HG03175 (cell line): ENCODE data around the gene PTPRQ.
"Not testable (repeated sequence)": the region's sequence is repeated elsewhere in the genome, so short reads cannot be mapped to it uniquely, and the experiment has no call there.

Experiments used
- ATAC-seq: cut with Tn5 transposase; IDR thresholded peaks from one replicate; pipeline ENCODE4 v1.9.1; 2021; ENCODE audit warnings: mild to moderate bottlenecking, moderate library complexity; ENCODE audit not compliant: unreplicated experiment

The PTPRQ gene

DNA sequence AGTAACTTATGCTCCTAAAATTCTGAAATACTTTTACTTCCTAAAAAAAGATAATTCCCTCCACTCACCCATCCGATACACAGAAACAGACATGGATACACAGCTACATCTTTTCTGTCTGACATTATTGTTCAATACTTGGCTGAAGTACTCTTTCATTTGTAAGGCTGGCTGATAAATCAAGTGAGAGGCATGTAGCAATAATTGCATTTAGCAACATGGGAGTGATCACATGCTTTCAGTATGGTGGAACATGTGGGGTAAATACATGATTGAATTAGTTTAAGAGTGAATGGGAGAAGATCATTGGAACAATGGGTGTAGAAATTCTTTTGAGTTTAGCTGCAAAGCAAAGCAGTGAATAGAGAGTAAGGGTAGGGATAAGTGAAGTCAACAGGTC lies 25.6 kb downstream of the PTPRQ start:
- ATAC-seq, result no peak

DNA sequence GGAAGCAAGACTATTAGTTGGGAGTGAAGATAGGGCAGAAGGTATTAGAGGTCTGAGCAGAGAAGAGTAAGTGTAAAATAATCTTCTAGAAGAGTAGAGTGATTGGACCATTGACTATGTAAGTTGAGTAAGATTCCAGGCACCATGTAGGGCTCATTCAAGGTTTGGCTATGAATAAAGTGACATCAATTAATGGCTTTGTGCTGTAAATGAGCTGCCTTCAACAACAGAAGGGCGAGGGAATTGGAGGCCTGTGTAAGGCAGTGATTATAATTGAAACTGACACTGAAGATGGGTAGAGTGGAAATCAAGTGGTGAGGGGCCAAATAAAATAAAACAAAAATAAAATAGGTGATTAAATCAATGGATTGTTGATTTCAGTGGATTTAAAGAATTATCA lies 26.4 kb downstream of the PTPRQ start:
- ATAC-seq, result no peak

DNA sequence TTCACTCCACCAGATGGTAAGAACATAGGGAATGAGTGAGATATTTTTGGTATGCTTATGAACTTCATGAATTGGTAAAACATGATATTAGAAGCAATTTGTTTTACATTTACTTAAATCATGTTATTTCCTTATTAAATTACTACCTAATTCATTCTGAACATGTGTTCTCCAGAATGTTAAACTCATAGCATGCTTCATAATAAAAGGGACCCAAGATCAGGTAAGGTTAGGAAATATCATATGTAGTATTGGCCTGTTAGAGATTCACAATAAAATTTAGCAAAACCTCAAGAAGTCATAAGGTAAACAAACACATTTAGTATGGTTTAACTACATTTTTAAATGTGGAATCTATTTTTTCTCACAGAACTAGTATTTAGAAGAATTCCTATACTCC lies 28.2 kb downstream of the PTPRQ start:
- no peak for ATAC-seq

DNA sequence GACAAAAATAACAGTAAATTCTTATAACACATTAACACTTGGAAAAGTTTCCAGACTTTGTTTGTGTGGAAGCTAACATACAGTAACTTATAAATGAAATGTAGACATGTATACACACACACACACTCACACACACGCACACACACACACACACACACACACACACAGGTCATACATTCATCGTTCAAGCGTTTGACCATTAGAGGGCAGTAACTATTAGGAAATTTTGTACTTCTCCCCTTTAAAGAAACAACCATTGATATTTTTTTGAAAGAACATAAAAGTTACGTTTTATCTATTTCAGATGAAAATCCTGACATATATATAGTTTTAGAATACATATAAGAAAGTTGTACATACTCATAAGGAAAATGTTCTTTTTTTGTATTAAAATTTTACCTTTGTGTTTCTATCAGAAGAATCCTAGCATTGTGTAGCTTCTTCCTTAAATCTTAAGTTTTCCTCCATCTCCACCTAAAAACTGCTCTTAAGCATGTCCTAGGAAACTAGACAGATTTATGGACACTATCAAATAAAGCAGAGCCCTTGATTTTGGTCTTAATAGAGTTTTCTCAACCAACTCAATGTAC lies 29.0 kb downstream of the PTPRQ start:
- ATAC-seq, result peak; percentile 69

DNA sequence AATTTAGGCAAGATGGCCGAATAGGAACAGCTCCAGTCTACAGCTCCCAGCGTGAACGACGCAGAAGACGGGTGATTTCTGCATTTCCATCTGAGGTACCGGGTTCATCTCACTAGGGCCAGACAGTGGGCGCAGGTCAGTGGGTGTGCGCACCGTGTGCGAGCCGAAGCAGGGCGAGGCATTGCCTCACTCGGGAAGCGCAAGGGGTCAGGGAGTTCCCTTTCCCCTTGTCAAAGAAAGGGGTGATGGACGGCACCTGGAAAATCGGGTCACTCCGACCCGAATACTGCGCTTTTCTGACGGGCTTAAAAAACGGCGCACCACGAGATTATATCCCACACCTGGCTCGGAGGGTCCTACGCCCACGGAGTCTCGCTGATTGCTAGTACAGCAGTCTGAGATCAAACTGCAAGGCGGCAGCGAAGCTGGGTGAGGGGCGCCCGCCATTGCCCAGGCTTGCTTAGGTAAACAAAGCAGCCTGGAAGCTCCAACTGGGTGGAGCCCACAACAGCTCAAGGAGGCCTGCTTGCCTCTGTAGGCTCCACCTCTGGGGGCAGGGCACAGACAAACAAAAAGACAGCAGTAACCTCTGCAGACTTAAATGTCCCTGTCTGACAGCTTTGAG lies 33.6 kb downstream of the PTPRQ start:
- ATAC-seq, result not testable (repeated sequence)

DNA sequence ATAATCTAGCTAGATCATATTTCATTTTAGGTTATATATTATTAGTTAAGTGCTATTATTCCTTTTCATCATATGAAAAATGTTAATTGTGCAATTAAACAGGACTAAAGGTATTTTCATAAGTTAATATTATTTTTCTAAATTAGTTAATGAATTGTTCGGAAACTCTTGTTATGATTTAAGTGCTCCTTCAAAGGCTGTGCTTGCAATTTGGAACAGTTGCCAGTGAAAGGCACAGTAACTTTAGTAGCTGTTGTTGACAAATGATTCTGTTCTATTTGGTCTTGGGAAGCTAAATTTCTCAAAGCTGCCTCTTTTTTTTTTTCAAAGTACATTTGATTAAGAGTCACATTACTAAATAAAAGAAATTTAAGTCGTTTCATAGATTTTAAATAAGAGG lies 40.7 kb downstream of the PTPRQ start:
- ATAC-seq, result no peak

DNA sequence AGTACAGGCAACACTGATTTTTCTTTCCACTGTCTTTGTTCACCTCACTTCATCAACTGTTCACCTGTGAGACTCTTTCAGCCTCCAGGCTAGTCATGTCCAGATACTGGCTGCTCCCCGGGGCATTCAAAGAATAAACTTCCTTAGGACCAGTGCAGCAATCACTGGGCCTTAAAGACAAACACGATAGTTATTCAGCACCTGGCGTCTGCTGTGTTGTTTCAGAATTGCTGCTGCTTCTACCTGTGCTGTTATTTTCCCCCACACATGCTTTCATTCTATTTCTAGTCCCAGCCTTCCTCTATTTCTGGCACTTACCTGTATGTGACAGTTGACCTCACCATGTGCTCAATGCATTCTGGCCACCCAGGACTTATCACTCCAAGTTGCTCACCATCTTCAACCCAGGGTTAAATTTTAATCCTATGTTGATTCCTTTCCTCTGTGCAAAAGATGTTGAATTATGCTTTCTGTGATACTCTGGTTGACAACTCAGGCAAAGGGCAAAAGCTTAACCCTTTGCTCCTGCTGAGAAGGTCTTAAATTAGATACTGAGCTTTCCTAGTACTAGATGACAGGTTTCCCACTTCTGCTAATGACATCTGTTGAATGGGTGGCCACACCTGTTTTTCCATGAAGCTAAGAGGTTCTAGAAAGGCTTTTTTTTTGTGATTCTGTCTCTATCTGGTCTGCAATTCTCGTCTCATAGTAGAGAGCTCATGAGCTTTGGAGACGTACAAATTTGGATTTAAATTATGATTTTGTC lies 41.4 kb downstream of the PTPRQ start:
- no peak for ATAC-seq

DNA sequence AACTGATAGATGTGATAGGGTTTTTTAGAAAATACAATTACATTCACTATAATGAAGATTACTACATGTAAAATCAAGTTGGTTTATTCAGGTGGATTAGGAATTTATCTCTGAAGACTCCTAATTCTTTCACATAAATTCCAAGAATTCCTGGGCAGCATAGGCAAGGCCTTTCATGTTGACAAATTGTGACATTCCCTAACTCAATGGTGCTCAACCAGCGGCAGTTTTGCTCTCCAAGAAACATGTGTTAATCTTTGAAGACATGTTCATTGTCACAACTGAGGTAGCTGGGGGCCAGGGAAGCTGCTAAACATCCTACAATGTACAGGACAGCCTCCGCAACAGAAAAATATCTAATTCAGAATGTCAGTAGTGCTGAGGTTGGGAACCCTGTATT lies 46.3 kb downstream of the PTPRQ start:
- ATAC-seq, result no peak

DNA sequence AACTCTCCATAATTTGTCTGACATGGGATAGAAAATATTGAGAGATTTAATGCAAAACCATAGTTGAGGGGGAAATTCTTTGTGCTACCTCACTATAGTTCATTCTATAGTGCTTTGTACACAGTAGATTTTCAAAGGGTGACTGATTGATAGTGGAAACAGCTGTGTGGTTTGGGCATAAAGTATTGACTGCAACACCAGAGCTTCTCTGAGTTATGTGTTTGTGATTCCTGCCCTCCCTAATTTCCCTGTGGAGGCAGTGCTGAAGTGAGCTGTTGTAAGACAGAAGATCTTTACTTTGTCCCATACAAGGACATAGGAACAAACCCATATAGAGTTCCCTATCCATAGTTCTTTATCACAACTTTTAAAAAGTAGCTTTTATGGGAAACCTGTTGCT lies 47.1 kb downstream of the PTPRQ start:
- no peak for ATAC-seq

DNA sequence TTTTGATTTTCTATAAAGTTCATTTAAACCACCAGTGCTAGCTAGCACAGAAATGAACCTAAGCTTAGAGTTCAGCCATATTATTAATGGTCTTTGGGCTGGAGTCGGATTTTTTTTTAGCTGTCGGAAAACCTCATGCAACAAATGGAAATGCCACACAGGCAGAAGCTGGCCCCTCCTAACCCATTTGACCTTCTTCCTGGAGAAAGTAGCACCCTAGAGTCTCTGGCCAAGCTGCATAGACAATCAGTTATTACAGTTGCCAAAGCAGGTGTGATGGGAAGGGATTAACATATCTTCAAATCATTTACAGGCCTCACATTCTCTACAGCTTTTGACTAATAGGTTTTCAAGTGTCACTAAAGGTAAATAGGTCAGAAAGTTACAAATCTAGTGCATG lies 49.4 kb downstream of the PTPRQ start:
- no peak for ATAC-seq

DNA sequence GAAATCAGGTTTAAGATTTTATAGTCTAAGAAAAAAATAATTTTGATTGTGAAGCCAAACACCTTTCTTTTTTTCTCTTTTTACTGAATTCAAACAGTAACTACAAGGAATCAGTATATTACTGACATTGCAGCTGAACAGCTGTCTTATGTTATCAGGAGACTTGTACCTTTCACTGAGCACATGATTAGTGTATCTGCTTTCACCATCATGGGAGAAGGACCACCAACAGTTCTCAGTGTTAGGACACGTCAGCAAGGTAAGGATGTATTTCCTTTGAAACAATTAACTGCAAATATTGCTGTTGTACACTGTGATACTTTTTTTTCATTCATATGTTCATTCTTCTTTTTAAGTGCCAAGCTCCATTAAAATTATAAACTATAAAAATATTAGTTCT lies 50.8 kb downstream of the PTPRQ start:
- ATAC-seq, result no peak

DNA sequence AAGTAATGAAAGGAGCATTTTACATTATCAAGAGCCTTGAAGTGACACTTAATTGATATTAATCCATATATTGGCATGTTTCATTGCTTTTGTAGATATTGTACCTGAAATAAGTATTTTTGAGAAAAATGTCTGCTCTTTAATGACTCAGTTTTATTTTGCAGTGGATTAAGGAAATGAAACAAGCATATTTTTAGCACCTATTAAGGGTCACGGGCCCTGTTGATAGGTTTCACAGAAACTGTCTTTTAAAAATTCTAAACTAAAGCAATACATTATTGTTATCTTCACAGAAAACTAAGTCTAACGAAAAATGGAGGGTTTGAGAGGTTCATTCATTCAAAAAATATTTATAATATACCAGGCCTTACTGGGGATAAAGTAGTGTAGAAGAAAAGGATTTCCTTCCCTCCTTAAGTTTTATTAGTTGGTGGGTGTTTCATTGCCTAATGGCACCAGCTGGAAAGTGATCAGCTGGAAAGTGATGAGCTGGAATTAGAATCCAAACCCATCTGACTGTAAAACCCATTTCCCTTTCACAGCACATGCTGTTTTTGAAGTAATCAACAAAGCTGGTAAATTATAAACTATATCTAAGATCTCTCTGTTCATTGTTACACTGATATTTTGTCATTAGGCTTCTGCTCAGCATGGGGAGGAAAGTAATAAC lies 54.2 kb downstream of the PTPRQ start:
- no peak for ATAC-seq

DNA sequence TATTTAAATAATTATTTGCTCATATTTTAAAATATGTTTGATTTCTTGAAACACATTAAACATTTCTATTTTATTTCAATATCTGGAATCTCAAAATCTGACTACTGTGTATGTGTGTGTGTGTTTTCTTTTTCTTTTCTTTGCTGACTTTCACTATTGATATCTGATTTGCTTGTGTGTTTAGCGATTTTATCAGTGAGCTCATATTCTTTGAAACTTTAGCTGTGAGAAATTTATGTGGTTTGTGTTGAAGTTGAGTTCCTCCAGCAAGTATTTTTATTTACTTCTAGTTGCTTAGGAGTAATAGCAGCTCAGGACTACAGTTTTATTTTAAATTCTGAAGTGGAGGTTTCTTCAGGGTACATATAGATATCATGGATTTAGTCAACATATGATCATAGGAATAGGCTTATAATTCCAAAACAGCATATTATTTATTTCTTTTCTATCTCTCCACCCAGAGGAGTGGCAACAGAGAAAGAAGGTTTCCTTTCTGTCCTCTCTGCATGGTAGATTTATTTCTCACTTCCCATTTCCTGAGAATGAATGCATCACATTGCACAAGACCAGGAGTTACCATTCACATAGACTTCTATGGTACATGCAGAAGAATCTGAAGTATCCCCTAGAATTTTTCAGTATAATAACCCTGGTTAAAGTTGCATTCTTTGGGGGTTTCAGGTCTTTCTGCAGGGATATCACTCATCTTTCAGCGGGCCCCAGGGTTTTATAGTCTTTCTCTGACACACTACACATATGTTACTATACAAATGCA lies 60.5 kb downstream of the PTPRQ start:
- no peak for ATAC-seq

DNA sequence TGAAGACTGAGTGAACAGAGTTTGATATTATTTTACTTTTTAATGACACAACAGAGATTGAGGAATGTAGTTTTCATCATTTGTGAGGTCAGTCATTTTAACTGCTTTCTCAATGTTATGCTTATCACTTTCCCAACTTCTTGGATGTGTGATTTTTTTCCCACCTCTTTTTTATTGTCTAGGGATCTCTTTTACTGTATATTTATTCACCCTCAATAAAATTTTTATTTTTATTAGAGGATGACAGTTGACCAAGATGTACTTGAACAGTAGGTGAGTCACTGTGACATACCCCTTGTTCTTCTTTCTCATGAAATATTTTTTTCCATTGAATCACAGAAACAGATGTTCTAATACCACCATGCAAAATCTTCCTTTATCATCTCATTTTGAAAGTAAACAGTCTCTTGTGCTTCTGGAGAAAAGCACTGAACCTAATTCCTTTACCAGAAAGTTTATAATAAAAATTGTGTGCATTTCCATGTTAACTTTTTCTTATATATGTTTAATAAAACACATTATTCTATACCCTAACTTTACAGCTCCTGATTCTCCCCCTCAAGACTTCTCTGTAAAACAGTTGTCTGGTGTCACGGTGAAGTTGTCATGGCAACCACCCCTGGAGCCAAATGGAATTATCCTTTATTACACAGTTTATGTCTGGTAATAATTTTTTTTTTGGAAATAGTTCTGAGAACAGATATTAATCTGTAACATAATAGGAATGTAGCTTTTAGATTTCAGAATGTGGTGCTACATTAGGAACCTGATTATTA lies 65.9 kb downstream of the PTPRQ start:
- no peak for ATAC-seq

DNA sequence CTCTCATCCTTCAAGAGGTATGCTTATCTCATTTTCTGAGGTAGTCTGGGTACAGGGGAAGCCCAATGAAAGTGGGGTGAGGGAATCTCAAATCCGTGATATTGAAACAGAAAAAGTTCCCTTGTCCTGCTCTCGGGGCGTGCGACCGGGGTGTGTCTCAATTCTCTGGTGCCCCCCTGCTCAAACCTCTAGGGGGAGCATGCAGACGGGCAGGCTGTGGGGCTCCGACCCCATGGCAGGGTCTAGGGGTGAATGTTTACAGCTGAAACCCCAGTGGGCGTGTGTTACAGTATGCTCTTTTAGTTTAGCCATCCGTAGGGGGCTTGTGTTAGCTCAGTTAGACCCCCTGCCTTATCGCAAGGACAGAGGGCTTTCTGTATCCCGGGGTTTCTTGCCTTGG lies 68.7 kb downstream of the PTPRQ start:
- no peak for ATAC-seq

DNA sequence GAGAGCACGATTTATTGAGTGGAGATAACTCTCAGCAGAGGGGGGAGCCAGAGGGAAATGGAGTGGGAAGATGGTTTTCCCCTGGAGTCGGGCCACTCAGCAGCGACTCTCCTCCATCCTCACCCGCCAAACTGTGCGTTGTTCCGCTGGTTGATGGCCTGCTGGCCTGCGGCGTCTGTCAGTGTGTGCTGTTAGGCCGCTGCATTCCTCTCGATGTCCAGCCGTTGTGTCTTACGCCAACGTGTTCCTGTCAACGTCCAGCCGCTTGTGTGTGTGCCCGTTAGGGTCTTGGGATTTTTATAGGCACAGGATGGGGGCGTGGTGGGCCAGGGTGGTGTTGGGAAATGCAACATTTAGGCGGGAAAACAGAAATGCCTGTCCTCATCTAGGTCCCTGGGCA lies 69.2 kb downstream of the PTPRQ start:
- no peak for ATAC-seq

DNA sequence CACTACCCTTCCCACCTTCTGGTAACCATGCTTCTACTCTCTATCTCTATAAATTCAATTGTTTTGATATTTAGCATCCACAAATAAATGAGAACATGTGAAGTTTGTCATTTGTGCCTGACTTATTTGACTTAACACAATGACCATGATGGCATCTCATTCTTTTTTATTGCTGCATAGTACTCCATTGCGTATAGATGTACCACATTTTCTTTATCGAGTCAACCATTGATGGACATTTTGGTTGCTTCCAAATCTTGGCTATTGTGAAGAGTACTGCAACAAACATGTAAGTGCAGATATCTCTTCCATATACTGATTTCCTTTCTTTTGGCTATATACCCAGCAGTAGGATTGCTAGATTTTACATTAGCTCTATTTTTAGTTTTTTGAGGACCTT lies 73.6 kb downstream of the PTPRQ start:
- ATAC-seq, result no peak

DNA sequence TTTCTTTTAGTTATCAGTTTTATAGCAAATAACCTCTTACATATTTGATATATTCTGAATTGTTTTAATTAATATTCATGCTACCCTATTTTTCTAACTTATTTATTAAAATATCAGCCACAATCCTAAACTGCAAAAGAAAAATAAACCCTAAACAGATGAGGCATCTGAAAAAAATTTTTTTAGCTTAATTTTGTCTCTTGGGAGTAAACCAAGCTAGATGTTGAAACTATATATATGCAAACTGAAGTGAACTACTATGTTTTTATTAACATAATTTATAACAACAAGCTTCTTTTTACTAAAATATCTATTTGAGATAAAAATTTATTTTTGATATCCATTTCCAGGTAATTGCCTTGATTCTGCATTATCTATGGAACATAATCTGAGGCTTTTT lies 87.6 kb downstream of the PTPRQ start:
- ATAC-seq, result no peak

DNA sequence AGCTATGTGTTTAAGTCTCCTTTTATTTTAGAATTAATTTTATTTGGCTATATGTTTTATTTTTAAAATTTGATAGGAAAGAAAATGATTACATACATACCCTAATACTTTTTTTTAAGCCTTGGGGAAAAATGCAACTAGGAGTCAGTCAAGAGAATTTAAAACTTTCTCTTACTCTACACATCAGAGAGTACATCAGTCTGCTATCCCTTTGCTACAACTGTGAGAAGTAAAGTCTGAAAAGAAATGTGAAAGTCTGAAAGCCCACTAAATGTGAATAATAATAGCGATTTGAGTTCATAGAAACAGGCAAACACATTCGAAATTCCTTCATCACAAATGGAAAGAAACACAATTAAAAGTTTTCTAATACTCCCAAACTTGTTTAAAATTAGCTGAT lies 95.0 kb downstream of the PTPRQ start:
- ATAC-seq, result no peak

DNA sequence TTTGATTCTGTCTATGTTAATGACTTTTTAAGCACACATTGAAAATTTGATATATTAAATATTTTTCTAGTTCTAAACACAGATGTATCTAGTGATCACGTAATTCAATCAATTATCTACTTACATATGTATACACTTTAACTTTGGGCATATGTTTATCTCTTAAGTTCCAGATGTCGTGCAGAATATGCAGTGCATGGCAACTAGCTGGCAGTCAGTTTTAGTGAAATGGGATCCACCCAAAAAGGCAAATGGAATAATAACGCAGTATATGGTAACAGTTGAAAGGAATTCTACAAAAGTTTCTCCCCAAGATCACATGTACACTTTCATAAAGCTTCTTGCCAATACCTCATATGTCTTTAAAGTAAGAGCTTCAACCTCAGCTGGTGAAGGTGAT lies 105.3 kb downstream of the PTPRQ start:
- ATAC-seq, result no peak
